NCI-H1436 (cell line): Measurements from ENCODE around the gene AGPS.
"Not testable (repeated sequence)": the region's sequence is repeated elsewhere in the genome, so short reads cannot be mapped to it uniquely, and the experiment has no call there.

Experiments used
- DNase-seq: peaks from one replicate; lab custom pipeline; 2025; lab: John Stamatoyannopoulos, UW

Gene AGPS

GRCh38 chr2:177422271-177422670, 29.7 kb downstream of the AGPS start:
- no peak for DNase-seq

DNA sequence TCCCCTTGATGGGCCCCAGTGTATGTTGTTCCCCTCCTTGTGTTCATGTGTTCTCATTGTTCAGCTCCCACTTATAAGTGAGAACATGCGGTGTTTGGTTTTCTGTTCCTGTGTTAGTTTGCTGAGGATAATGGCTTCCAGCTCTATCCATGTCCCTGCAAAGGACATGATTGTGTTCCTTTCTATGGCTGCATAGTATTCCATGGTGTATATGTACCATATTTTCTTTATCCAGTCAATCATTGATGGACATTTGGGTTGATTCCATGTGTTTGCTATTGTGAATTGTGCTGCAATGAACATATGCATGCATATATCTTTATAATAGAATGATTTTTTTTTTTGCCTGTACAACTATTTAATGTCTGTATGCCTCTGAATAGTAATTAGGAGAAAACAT, 31.5 kb downstream of the AGPS start:
- not testable (repeated sequence) for DNase-seq

DNA sequence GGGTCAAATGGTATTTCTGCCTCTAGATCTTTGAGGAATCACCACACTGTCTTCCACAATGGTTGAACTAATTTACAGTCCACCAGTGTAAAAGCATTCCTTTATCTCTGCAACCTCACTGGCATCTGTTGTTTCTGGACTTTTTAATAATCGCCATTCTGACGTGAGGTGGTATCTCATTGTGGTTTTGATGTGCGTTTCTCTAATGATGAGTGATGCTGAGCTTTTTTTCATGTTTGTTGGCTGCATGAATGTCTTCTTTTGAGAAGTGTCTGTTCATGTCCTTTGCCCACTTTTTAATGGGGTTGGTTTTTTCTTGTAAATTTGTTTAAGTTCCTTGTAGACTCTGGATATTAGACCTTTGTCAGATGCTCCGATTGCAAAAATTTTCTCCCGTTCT, 32.0 kb downstream of the AGPS start:
- DNase-seq, result not testable (repeated sequence)

GRCh38 chr2:177427316-177427715, 34.7 kb downstream of the AGPS start:
- DNase-seq, result no peak

DNA sequence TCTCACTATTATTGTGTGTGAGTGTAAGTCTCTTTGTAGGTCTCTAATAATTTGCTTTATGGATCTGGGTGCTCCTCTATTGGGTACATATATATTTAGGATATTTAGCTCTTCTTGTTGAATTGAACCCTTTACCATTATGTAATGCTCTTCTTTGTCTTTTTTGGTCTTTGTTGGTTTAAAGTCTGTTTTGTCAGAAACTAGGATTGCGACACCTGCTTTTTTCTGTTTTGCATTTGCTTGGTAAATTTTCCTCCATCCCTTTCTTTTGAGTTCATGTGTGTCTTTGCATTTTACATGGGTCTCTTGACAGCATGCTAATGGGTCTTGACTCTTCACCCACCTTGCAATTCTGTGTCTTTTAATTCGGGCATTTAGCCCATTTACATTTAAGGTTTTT, 35.4 kb downstream of the AGPS start:
- not testable (repeated sequence) for DNase-seq

- DNase-seq, result no peak
Measured at GRCh38 chr2:177429688-177430325, 37.2 kb downstream of the AGPS start.

DNA sequence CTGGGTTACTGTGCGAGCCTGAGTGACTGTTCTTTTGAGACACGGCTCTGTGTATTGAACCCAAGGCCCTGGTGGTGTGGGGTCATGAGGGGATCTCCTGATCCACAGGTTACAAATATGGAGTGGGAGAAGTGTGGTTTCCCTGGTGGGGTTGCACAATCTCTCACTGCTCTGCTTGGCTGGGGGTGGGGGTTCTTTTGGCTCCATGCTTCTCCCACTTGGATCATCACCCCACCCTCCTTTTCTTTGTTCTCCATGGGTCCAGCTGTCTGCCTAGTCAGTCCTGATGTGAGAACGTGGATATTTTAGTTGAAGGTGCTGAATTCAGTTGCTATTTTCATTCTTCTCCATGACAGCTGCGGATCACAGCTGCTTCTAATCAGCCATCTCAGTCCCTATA, 37.8 kb downstream of the AGPS start:
- DNase-seq, result no peak

GRCh38 chr2:177431111-177431725, 38.6 kb downstream of the AGPS start:
- DNase-seq, result not testable (repeated sequence)

DNA sequence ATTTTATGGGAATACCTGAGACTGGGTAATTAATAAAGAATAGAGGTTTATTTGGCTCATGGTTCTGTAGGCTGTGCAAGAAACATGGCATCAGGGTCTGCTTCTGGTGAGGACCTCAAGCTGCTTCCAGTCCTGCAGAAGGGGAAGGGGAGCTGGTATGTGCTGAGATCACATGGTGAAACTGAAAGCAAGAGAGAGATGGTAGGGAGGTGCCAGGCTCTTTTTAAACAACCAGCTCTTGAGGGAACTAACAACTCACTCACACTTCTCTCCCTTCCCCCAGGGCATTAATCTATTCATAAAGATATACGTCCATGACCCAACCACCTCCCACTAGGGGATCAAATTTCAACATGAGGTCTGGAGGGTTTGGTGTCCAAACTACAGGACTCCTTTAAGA, 40.1 kb downstream of the AGPS start:
- no peak for DNase-seq

GRCh38 chr2:177433402-177433801, 40.8 kb downstream of the AGPS start:
- no peak for DNase-seq

GRCh38 chr2:177434475-177434874, 41.9 kb downstream of the AGPS start:
- DNase-seq, result no peak

GRCh38 chr2:177445200-177445599, 52.6 kb downstream of the AGPS start:
- DNase-seq, result no peak

DNA sequence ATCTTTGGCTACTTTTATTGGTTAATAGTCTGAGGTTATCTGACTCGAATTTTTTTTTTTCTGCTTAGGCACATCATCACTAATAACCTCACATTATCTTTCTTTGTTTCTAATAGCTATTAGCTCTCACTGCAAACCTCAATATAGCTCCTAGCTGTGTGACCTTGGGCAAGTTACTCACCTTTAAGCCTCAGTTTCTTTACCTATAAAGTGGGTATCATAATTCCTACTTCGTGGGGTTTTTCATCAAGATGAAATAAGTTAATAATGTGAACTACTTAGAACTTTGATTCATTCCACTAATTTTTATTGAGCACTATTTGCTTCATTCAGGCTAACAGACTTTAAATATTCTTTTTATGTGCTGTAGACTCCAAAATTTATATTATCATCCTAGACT, 55.5 kb downstream of the AGPS start:
- no peak for DNase-seq

DNA sequence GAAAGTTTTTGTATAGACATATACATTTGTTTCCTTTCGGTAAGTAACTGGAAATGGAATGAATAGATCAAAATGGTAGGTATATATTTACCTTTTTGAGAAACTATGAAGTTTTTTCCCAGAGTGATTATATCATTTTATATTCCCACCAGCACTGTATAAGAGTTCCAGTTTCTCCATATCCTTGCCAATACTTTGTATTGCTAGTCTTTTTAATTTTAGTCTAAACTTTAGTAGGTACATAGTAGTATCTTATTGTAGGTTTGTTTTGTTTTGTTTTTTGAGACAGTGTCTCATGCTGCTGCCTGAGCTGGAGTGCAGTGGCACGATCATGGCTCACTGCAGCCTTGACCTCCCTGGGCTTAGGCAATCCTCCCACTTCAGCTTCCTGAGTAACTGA, 56.6 kb downstream of the AGPS start:
- no peak for DNase-seq

DNA sequence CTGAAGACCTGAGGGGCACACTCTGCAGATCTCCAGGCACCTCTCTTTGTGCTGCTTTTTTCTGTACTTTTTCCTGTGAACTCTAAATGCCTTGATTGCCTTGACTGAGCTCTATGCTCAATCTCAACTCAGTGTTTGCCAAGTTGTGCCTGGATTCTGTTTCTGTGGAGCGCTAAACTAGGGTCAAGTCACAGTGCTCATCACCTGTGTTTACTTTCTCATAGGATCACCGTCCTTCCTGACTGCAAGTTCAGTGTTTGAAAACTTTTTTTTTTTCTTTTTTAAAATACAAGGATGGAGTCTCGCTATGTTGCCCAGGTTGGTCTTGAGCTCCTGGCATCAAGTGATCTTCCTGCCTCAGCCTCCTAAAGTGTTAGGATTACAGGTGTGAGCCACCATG, 62.6 kb downstream of the AGPS start:
- DNase-seq, result no peak

GRCh38 chr2:177459756-177460155, 67.2 kb downstream of the AGPS start:
- DNase-seq, result not testable (repeated sequence)

DNA sequence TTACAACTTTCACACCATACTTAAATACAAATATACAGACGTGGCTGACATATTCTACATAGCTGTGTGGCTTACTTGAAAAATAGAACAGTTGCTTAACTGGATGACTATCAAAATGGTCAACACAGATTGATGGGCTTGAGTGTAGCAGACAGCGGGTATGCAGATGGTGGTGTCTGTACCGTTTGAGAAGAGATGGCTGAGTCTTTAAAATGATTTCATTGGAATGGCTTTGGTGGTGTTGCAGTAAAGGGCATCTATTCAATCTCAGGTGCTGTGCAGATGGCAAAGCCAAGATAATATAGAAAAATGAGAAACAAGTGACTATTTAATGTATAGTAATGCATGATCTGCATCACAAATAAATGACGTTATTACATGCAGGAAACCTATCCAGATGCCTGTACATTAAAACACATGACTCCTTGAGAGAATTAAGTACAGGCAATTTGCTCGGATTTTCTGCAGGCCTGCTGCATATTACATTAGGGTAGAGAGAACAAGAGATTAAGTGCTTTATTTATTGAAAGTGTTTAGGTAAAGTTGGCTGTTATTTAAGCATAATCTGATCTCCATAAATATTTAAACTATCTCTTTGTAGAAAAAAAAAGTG, 68.5 kb downstream of the AGPS start:
- no peak for DNase-seq

DNA sequence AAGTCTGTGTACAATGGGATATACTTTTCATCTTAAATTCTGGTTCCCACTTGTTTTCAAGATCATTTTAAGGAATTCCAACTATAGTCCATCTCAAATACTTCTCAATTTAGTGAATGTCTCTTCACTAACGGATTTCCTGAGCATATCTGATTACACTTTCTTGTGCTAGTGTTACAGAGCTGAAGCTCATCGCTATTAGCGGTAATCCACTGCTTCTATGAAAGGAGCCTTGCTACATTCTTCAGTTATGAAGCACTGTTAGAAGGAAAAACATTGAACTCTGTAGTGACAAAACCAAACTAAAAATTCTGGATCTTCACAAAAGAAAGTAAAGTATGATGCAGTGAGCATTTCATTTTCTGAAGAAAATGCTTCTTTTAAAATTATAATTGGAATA, 72.0 kb downstream of the AGPS start:
- no peak for DNase-seq

DNA sequence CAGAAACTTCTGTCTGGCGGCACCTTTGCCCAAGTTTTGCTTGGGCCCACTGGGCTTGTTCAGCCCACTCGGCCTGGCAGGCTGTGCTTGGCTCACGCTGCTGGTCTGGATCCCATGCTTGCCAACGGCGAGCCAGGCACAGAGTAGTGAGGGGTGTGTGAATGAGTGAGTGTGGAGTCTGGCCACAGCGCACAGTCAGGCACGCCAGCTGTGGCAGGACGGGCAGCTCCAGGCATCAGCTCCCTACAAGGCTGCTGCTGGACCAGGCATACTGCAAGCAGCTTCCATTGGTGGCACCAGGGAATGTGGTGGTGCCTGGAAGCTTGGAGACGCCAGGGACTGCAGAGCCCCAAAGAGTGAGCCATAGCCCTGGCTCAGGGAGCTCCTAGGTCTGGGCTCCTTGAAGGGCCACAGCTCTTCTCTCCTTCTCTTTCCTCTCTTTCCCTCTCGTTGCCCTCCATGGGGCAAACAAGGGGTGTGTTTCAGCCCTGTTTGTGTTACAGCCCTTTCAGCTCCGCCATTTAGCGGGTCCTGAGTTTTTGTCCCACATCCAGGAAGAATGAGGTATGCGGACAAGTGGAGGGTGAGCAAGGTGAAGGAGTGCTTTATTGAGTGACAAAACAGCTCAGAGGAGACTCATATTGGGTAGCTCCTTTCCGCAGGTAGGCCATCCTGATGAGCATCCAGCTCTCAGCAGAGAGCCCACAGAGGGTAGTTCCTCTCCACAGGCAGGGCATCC, 73.0 kb downstream of the AGPS start:
- DNase-seq, result no peak

DNA sequence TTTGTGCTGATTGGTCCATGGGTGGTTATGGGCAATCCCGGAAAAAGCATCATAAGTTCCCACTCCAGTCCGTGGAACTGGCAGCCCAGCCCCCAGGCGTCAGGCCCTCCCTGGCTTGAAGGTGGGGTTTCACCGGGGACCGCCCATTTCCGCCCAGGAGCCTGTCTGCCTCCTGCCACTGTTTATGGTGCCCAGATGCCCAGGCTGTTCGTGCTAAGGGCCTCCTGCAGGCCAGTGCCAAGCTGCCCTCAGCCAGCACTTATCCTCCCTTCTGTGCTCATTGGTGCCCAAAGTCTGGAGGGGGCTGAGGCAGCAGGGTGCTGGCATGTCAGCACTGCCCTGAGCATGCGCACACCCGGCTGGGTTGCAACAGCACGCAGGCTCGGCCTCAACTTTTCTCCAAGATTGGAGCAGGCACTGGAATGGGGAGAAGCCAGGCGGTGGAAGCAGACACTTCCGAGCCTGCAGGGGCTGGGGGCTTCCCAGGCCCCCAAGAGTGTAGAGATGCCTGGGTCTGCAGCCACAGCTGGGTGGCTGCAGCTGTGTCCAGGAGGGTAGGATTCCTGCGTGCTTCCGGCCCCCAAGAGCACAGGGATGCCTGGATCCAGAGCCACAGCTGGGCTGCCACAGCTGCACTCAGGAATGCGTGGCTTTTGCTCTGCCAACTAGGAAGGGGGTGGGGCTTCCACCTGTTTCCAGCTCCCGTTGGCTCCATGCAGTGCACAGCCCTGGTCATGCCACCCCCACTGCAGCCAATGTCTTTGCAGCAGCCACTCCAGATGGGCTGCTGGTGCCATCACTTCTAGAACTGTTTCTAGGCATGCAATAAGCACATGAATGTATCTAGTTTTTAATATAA, 74.0 kb downstream of the AGPS start:
- DNase-seq, result no peak

DNA sequence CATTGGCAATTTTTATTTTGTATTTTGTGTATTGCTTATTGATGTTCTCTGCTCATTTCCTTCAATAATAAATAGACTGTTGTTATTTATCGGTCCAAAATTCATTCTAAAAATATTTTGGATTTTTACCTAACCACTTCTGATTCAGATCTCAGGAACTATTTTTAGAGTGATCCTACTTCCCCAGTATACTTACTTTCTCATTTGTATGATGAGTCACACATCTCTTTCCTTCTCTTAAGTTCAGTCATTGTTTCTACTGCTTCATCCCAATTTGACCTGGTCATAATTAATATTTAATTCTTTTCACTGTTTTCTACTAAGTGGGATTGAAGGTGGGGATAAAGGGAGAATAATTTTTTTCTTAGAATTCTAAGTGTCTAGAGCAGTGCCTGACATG, 75.1 kb downstream of the AGPS start:
- no peak for DNase-seq

DNA sequence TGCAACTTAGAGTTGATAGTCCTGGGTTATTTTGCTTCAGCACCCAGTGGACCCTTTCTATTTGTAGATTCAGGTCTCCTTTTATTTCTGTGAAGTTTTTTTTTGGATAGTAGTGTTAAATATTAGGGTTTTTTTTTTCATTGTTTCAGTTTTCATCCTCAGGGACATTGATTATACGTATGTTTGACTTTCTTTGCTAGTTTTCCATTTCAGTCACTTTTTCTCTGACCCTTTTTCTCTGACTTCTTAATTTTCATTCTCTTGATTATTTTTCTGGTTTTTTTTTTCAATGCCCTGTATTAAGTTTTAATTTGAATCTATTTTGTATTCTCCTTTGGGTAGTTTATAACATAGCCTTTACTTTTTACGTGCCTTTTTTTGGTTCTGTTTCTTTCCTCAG, 79.4 kb downstream of the AGPS start:
- no peak for DNase-seq
